ENCODE measurements around the gene EEPD1. TPM values are rescaled to one million over a fixed set of nuclear protein-coding genes. Genes with fewer than 3 reads are reported as not detected.
"Not testable (repeated sequence)": the region's sequence is repeated elsewhere in the genome, so short reads cannot be mapped to it uniquely, and the experiment has no call there.

EEPD1 gene
- total RNA-seq, 1 experiment from 2014 or later = 48.0 TPM

- POLR2A ChIA-PET = no interaction called here
- intact Hi-C loops (cut with micrococcal nuclease; ENCODE audit: unreplicated experiment) (loop anchor here (2.0 kb wide), 1 partner anchor 333 kb away; no protein-coding TSS in a partner anchor), in situ Hi-C loops (cut with HindIII; ENCODE audit: low pct_unique_long_range_greater_than_20kb, low sequenced_read_pairs) (loop anchor here (25.0 kb wide), 1 partner anchor 331 kb away; no protein-coding TSS in a partner anchor)
- Histone ChIP-seq H3K4me3 (ENCODE audit: low read depth in 2 of 2, low read length in 2 of 2) (no peak overlapping the region), H3K27ac (ENCODE audit: low read length) (peak overlapping the region; percentile 32; the same call in 1 of the 2 replicates), H3K36me3 (ENCODE audit: control insufficient read depth, insufficient read depth, low read length) (no peaks in the 10 kb centered on the region), H3K9me3 (ENCODE audit: control insufficient read depth, insufficient read depth, low read depth, low read length) (peaks cover 4% of the 10 kb centered on the region; the same call in 1 of the 2 replicates), H3K4me1 (ENCODE audit: control insufficient read depth, insufficient read depth, low read length) (peaks cover 7% of the 10 kb centered on the region), H3K27me3 (ENCODE audit: control insufficient read depth, insufficient read depth, low read length) (no peaks in the 10 kb centered on the region)
- DNase-seq (ENCODE audit: low read depth, low spot score) (no peak), ATAC-seq (no peak)
- TF ChIP-seq TCF7L2 (IDR thresholded peaks at IDR 0.05; ENCODE audit: low read depth, low read length) = no peak
- no peak for TF ChIP-seq REST (IDR thresholded peaks at IDR 0.05; ENCODE audit: insufficient read depth in 1 of 2, low read depth in 2 of 2, low read length in 1 of 2)
- no peak for TF ChIP-seq SIN3A (IDR thresholded peaks at IDR 0.05; ENCODE audit: borderline replicate concordance, insufficient read depth, low read depth, low read length)
- no peak for TF ChIP-seq CTCF (IDR thresholded peaks at IDR 0.05)
- no peak for TF ChIP-seq POLR2AphosphoS5 (IDR thresholded peaks at IDR 0.05; ENCODE audit: low read depth, low read length)
- no TSS peak for BruUV-seq (replicated peaks)
- CTCF ChIA-PET = interaction anchor here (0.7 to 1.4 kb wide), 2 partner anchors 9 to 308 kb away, joined by 3 to 8 read pairs; no protein-coding TSS in a partner anchor
Measured at GRCh38 chr7:36318116-36318515, 165.1 kb downstream of the EEPD1 start.

GRCh38 chr7:36321284-36321683 is 168.2 kb downstream of the EEPD1 start:
- H3K9me3 ChIP-seq (ENCODE audit: control insufficient read depth, insufficient read depth, low read depth, low read length); H3K4me3 ChIP-seq (ENCODE audit: low read depth in 2 of 2, low read length in 2 of 2); H3K27me3 ChIP-seq (ENCODE audit: control insufficient read depth, insufficient read depth, low read length); CTCF ChIA-PET; H3K27ac ChIP-seq (ENCODE audit: low read length); BruUV-seq (replicated peaks); DNase-seq (ENCODE audit: low read depth, low spot score); H3K36me3 ChIP-seq (ENCODE audit: control insufficient read depth, insufficient read depth, low read length); intact Hi-C loops (cut with micrococcal nuclease; ENCODE audit: unreplicated experiment); H3K4me1 ChIP-seq (ENCODE audit: control insufficient read depth, insufficient read depth, low read length); ATAC-seq: not testable (repeated sequence)
- POLR2A ChIA-PET = interaction anchor here (0.6 kb wide), 1 partner anchor 121 kb away, joined by 3 read pairs; no protein-coding TSS in a partner anchor
- in situ Hi-C loops (cut with HindIII; ENCODE audit: low pct_unique_long_range_greater_than_20kb, low sequenced_read_pairs) = loop anchor here (25.0 kb wide), 1 partner anchor 334 kb away; no protein-coding TSS in a partner anchor

GRCh38 chr7:36336390-36336789 is 183.3 kb downstream of the EEPD1 start:
- Histone ChIP-seq H3K36me3 (ENCODE audit: control insufficient read depth, insufficient read depth, low read length) (peaks cover 5% of the 10 kb centered on the region), H3K9me3 (ENCODE audit: control insufficient read depth, insufficient read depth, low read depth, low read length) (no peaks in the 10 kb centered on the region; the same call in 1 of the 2 replicates), H3K4me1 (ENCODE audit: control insufficient read depth, insufficient read depth, low read length) (no peaks in the 10 kb centered on the region), H3K27me3 (ENCODE audit: control insufficient read depth, insufficient read depth, low read length) (no peaks in the 10 kb centered on the region), H3K4me3 (ENCODE audit: low read depth in 2 of 2, low read length in 2 of 2) (no peak overlapping the region), H3K27ac (ENCODE audit: low read length) (no peak overlapping the region)
- BruUV-seq (replicated peaks) = no TSS peak
- in situ Hi-C loops (cut with HindIII; ENCODE audit: low pct_unique_long_range_greater_than_20kb, low sequenced_read_pairs) (no loop called here), intact Hi-C loops (cut with micrococcal nuclease; ENCODE audit: unreplicated experiment) (no loop called here)
- ATAC-seq = no peak
- DNase-seq (ENCODE audit: low read depth, low spot score) = no peak
- CTCF ChIA-PET = no interaction called here
- TF ChIP-seq CTCF (IDR thresholded peaks at IDR 0.05) (no peak), POLR2AphosphoS5 (IDR thresholded peaks at IDR 0.05; ENCODE audit: low read depth, low read length) (no peak), SIN3A (IDR thresholded peaks at IDR 0.05; ENCODE audit: borderline replicate concordance, insufficient read depth, low read depth, low read length) (no peak), TCF7L2 (IDR thresholded peaks at IDR 0.05; ENCODE audit: low read depth, low read length) (no peak), REST (IDR thresholded peaks at IDR 0.05; ENCODE audit: insufficient read depth in 1 of 2, low read depth in 2 of 2, low read length in 1 of 2) (no peak)
- POLR2A ChIA-PET = no interaction called here

Measured in Panc1 (cell line).